ENCODE data around the gene PNPLA7. TPM values are rescaled to one million over a fixed set of nuclear protein-coding genes. Genes with fewer than 3 reads are reported as not detected.
A peak's percentile ranks its signal among the peaks of the same experiment; 100 is the strongest.
"Not testable (repeated sequence)": the region's sequence is repeated elsewhere in the genome, so short reads cannot be mapped to it uniquely, and the experiment has no call there.

The PNPLA7 gene
- total RNA-seq, 1 donor from 2014 or later = 13.7 TPM

DNA sequence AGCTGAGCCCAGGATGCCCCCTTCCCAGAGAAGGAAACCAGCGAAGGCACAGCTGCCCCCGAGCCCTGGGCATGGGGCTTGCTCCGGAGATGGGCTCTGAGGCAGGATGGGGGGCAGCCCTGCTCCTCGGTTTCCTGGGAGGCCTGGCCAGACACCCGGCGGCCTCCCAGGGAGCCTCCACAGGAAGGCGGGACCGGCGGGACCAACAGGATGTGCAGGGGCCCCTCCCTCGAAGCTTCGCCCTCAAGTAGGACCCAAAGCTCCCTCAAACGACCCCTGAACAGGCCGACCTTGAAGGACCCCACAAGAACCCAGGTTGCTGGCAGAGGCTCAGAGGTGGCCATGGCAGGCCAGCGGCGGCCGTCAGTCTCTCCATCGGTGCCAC is 138.9 kb downstream of the PNPLA7 start:
- Histone ChIP-seq H3K27me3 (no peaks in the 10 kb centered on the region), H3K9me3 (no peaks in the 10 kb centered on the region), H3K4me3 (peak overlapping the region; percentile 8), H3K4me1 (peaks cover 29% of the 10 kb centered on the region), H3K27ac (peak overlapping the region; percentile 63), H3K36me3 (no peaks in the 10 kb centered on the region)
- intact Hi-C loops (cut with DNase I) = no loop called here
- ATAC-seq (no peak), DNase-seq (no peak)
- TF ChIP-seq, protein P1, sequence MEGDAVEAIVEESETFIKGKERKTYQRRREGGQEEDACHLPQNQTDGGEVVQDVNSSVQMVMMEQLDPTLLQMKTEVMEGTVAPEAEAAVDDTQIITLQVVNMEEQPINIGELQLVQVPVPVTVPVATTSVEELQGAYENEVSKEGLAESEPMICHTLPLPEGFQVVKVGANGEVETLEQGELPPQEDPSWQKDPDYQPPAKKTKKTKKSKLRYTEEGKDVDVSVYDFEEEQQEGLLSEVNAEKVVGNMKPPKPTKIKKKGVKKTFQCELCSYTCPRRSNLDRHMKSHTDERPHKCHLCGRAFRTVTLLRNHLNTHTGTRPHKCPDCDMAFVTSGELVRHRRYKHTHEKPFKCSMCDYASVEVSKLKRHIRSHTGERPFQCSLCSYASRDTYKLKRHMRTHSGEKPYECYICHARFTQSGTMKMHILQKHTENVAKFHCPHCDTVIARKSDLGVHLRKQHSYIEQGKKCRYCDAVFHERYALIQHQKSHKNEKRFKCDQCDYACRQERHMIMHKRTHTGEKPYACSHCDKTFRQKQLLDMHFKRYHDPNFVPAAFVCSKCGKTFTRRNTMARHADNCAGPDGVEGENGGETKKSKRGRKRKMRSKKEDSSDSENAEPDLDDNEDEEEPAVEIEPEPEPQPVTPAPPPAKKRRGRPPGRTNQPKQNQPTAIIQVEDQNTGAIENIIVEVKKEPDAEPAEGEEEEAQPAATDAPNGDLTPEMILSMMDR (IDR thresholded peaks at IDR 0.05) = no peak

DNA sequence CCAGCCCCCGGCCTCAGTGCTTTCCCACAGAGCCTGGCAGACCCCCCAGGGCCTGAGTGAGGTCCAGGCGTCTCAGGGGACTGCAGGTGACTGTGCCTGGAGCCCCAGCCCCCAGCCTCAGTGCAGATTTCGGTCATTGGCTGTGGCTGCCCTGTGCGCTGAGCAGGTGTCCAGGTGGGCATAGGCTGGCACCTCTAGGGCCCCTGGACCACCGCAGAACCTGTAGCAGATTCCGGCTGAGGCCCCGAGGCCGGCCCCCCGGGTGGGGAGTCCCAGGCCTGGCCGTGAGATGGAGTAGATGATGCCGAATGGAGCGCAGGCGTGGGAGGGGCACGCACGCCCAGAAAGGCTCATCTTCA is 139.3 kb downstream of the PNPLA7 start:
- Histone ChIP-seq H3K27me3 (no peaks in the 10 kb centered on the region), H3K4me3 (peak overlapping the region; percentile 8), H3K9me3 (no peaks in the 10 kb centered on the region), H3K36me3 (no peaks in the 10 kb centered on the region), H3K4me1 (peaks cover 30% of the 10 kb centered on the region), H3K27ac (peak overlapping the region; percentile 63)
- DNase-seq = no peak
- intact Hi-C loops (cut with DNase I) = no loop called here
- no peak for ATAC-seq
- TF ChIP-seq, protein P1 (IDR thresholded peaks at IDR 0.05) = no peak

DNA sequence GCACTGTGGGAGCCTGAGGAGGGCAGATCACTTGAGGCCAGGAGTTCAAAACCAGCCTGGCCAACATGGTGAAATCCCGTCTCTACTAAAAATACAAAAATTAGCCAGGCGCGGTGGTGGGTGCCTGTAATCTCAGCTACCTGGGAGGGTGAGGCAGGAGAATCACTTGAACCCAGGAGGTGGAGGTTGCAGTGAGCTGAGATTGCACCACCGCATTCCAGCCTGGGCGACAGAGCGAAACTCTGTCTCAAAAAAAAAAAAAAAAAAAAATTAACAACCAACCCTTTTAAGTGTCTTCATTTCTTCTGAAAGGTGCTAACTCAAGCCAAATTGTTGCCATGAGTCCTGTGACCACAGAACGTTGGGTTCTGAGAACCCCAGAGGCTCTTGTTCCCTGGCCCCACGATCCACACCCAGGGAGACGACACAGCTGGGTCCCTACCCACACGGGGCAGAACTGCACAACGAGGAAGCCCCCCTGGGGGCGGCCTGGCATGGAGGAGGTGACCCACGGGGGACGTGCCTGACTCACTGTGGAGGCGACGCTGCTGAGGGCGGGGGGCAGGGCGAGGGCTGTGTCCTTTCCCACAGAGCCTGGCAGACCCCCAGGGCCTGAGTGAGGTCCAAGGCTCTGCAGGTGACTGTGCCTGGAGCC is 139.8 kb downstream of the PNPLA7 start:
- ATAC-seq; DNase-seq; H3K36me3 ChIP-seq; H3K9me3 ChIP-seq; intact Hi-C loops (cut with DNase I); H3K4me3 ChIP-seq; H3K27me3 ChIP-seq: not testable (repeated sequence)
- peaks cover 30% of the 10 kb centered on the region for H3K4me1 ChIP-seq
- H3K27ac ChIP-seq = peak overlapping the region; percentile 63

Small RNAs within 50 kb of the gene (microRNA-seq; reads per million reads assigned to microRNA genes)
- gene MIR7114 (ENCODE audit: borderline microRNAs expressed) = not detected

Other genes with a start within 250 kb of the PNPLA7 start
- gene NRARP, start 248.1 kb downstream of the PNPLA7 start, total RNA-seq = 21.5 TPM
- gene EXD3, start 127.2 kb downstream of the PNPLA7 start, total RNA-seq = 27.3 TPM
- 6.5 TPM for gene NOXA1, start 127.0 kb downstream of the PNPLA7 start, total RNA-seq
- not detected for gene ENTPD8, start 109.0 kb downstream of the PNPLA7 start, total RNA-seq
- gene NSMF, start 91.1 kb downstream of the PNPLA7 start, total RNA-seq = 23.9 TPM
- 41.6 TPM for gene MRPL41, start 1.5 kb upstream of the PNPLA7 start, total RNA-seq
- gene DPH7, start 28.5 kb upstream of the PNPLA7 start, total RNA-seq = 30.2 TPM
- 18.3 TPM for gene ZMYND19, start 40.1 kb upstream of the PNPLA7 start, total RNA-seq
- 69.1 TPM for gene ARRDC1, start 55.3 kb upstream of the PNPLA7 start, total RNA-seq
- gene EHMT1, start 68.6 kb upstream of the PNPLA7 start, total RNA-seq = 82.7 TPM

Measured in upper lobe of right lung (tissue), 1 donor.